ENCODE measurements around the gene PARM1. TPM values are rescaled to one million over a fixed set of nuclear protein-coding genes. Genes with fewer than 3 reads are reported as not detected.

The PARM1 gene
- polyA plus RNA-seq, 1 of the 3 experiments (the other 2 are of a cell fraction) = not detected

DNA sequence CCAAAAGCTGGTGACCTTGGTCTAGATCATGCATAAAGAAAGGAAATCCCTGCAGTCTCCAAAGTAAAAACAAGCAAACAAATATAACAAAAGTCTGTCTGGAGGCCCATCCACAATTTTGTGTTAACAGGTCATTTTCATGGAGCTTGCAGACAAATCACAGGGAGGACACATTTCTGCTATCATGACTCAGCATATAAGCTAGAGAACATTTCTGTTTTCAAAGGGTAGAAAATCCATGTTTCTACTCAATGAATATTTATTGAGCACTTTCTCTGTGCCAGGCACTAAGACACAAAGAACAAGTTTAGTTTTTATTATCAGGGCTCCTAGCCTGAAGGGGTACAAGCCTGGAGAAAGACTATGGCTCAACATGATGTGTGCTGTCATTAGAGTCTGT, 71.1 kb downstream of the PARM1 start (continued):
- TF ChIP-seq, protein P1, sequence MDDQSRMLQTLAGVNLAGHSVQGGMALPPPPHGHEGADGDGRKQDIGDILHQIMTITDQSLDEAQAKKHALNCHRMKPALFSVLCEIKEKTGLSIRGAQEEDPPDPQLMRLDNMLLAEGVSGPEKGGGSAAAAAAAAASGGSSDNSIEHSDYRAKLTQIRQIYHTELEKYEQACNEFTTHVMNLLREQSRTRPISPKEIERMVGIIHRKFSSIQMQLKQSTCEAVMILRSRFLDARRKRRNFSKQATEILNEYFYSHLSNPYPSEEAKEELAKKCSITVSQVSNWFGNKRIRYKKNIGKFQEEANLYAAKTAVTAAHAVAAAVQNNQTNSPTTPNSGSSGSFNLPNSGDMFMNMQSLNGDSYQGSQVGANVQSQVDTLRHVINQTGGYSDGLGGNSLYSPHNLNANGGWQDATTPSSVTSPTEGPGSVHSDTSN (IDR thresholded peaks at IDR 0.05) = no peak
- TF ChIP-seq NRF1 (IDR thresholded peaks at IDR 0.05; ENCODE audit: low read depth, low read length) (no peak), TCF12 (IDR thresholded peaks at IDR 0.05) (no peak), RFX5 (IDR thresholded peaks at IDR 0.05; ENCODE audit: low read length) (no peak), RXRA (IDR thresholded peaks at IDR 0.05; ENCODE audit: borderline replicate concordance, low read depth) (no peak)
- TF ChIP-seq, protein P2, sequence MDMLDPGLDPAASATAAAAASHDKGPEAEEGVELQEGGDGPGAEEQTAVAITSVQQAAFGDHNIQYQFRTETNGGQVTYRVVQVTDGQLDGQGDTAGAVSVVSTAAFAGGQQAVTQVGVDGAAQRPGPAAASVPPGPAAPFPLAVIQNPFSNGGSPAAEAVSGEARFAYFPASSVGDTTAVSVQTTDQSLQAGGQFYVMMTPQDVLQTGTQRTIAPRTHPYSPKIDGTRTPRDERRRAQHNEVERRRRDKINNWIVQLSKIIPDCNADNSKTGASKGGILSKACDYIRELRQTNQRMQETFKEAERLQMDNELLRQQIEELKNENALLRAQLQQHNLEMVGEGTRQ (IDR thresholded peaks at IDR 0.05; ENCODE audit: borderline replicate concordance, low read depth, low read length) = no peak

DNA sequence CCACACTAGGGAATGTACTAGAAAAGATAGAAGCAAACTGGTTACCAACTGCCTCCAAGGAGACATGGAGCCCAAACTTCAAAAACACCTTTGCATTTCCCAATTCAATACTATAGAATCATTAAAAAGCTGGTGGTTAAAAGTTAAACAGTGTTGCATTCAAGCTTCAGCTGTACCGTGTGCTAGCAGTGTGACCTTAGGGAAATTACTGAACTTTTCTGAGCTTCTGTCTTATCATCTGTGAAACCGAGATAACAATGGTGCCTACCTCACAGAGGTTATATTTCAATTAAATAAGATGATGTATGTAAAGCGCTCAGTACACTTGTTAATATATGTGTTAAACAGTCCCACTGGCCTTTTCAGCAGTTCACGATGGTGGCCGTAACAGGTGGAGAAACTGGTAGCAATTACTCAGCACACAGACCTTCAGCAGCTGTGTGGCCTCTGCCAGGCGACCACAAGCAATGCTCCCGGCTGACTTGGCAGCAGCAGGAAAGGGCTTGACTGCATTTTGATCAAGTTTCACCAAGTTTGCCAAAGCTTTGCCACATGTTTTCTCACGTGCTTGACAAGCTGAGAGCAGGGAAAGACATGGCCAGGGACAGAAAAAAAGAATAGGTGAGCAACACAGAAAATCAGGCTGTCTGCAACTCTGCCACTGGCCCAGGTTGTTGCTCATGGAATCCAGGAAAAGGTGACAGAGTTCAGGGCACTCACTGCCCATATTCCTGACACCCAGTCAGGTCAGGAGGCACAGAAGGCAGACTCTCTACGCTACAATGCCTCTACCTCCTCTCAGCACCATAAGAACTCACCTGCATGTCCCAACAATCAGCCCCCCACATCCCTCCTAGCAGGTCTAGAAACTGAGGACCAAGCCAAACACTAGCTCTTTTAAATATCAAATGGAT, 72.1 kb downstream of the PARM1 start:
- no peaks in the 10 kb centered on the region for H3K9me3 ChIP-seq
- WGBS (ENCODE audit: low lambda C conversion rate) = 3% methylated on average over 9 of the region's 9 CpGs
- H3K27ac ChIP-seq (ENCODE audit: low read depth in 2 of 2, low read length in 1 of 2) = no peak overlapping the region
- no peak overlapping the region for H3K4me3 ChIP-seq (ENCODE audit: low read depth in 2 of 2, low read length in 1 of 2)
- no peaks in the 10 kb centered on the region for H3K36me3 ChIP-seq (replicated peaks in 1 of 2; ENCODE audit: control insufficient read depth in 1 of 2, insufficient read depth in 2 of 2, low read length in 1 of 2)
- H3K9me2 ChIP-seq = no peaks in the 10 kb centered on the region
- no peaks in the 10 kb centered on the region for H4K20me1 ChIP-seq (ENCODE audit: insufficient read depth)
- no peaks in the 10 kb centered on the region for H3F3A ChIP-seq (replicated peaks; ENCODE audit: insufficient read depth)
- ChIA-PET POLR2A (no interaction called here), CTCF (interaction anchor here (0.5 to 2.3 kb wide), 2 partner anchors 11 to 495 kb away, joined by 3 to 5 read pairs; no protein-coding TSS in a partner anchor)
- H2AFZ ChIP-seq (ENCODE audit: low read depth) = no peak overlapping the region
- DNase-seq = no peak
- no peak overlapping the region for H3K4me2 ChIP-seq
- H3K27me3 ChIP-seq (ENCODE audit: insufficient read depth) = no peaks in the 10 kb centered on the region
- no peak overlapping the region for H3K9ac ChIP-seq
- H3K79me2 ChIP-seq (ENCODE audit: insufficient read depth) = no peaks in the 10 kb centered on the region
- no peaks in the 10 kb centered on the region for H3K4me1 ChIP-seq (ENCODE audit: control insufficient read depth in 1 of 2, insufficient read depth in 2 of 2, low read depth in 1 of 2, low read length in 1 of 2)
- no peak for TF ChIP-seq EP300 (IDR thresholded peaks at IDR 0.05; ENCODE audit: borderline replicate concordance in 1 of 2, low read depth in 1 of 2, low read length in 1 of 2)
- TF ChIP-seq POLR2AphosphoS5 (IDR thresholded peaks at IDR 0.05; ENCODE audit: low read depth, low read length) = no peak
- TF ChIP-seq, protein P3, sequence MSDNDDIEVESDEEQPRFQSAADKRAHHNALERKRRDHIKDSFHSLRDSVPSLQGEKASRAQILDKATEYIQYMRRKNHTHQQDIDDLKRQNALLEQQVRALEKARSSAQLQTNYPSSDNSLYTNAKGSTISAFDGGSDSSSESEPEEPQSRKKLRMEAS (IDR thresholded peaks at IDR 0.05; ENCODE audit: low read depth) = no peak
- no peak for TF ChIP-seq SIN3A (IDR thresholded peaks at IDR 0.05; ENCODE audit: borderline replicate concordance, low read depth, low read length)
- no peak for TF ChIP-seq EZH2phosphoT487 (IDR thresholded peaks at IDR 0.05; ENCODE audit: borderline replicate concordance, low read depth)
- no peak for TF ChIP-seq NFIC (IDR thresholded peaks at IDR 0.05; ENCODE audit: borderline replicate concordance)
- TF ChIP-seq FOSL2 (IDR thresholded peaks at IDR 0.05; ENCODE audit: borderline replicate concordance, low read depth) = no peak
- no peak for TF ChIP-seq SMC3 (IDR thresholded peaks at IDR 0.05; ENCODE audit: low read depth, low read length)
- TF ChIP-seq, protein P4, sequence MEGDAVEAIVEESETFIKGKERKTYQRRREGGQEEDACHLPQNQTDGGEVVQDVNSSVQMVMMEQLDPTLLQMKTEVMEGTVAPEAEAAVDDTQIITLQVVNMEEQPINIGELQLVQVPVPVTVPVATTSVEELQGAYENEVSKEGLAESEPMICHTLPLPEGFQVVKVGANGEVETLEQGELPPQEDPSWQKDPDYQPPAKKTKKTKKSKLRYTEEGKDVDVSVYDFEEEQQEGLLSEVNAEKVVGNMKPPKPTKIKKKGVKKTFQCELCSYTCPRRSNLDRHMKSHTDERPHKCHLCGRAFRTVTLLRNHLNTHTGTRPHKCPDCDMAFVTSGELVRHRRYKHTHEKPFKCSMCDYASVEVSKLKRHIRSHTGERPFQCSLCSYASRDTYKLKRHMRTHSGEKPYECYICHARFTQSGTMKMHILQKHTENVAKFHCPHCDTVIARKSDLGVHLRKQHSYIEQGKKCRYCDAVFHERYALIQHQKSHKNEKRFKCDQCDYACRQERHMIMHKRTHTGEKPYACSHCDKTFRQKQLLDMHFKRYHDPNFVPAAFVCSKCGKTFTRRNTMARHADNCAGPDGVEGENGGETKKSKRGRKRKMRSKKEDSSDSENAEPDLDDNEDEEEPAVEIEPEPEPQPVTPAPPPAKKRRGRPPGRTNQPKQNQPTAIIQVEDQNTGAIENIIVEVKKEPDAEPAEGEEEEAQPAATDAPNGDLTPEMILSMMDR (IDR thresholded peaks at IDR 0.05) = no peak
- no peak for TF ChIP-seq FOXJ3 (CRISPR knock-in tag; IDR thresholded peaks at IDR 0.05)
- no peak for TF ChIP-seq TAF1 (IDR thresholded peaks at IDR 0.05; ENCODE audit: borderline replicate concordance, low read depth, low read length)
- TF ChIP-seq TCF12 (IDR thresholded peaks at IDR 0.05) = no peak
- TF ChIP-seq RAD21 (IDR thresholded peaks at IDR 0.05; ENCODE audit: low read length) = no peak
- no peak for TF ChIP-seq YY1 (IDR thresholded peaks at IDR 0.05; ENCODE audit: low read depth)
- TF ChIP-seq MXI1 (IDR thresholded peaks at IDR 0.05; ENCODE audit: low read depth, low read length) = no peak
- no peak for TF ChIP-seq JUND (IDR thresholded peaks at IDR 0.05)
- TF ChIP-seq MEF2A (IDR thresholded peaks at IDR 0.05; ENCODE audit: borderline replicate concordance, low read depth) = no peak
- TF ChIP-seq, protein P5, sequence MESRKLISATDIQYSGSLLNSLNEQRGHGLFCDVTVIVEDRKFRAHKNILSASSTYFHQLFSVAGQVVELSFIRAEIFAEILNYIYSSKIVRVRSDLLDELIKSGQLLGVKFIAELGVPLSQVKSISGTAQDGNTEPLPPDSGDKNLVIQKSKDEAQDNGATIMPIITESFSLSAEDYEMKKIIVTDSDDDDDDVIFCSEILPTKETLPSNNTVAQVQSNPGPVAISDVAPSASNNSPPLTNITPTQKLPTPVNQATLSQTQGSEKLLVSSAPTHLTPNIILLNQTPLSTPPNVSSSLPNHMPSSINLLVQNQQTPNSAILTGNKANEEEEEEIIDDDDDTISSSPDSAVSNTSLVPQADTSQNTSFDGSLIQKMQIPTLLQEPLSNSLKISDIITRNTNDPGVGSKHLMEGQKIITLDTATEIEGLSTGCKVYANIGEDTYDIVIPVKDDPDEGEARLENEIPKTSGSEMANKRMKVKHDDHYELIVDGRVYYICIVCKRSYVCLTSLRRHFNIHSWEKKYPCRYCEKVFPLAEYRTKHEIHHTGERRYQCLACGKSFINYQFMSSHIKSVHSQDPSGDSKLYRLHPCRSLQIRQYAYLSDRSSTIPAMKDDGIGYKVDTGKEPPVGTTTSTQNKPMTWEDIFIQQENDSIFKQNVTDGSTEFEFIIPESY (IDR thresholded peaks at IDR 0.05; ENCODE audit: borderline replicate concordance, low read depth) = no peak
